ENCODE measurements around the gene BLM.

DNA sequence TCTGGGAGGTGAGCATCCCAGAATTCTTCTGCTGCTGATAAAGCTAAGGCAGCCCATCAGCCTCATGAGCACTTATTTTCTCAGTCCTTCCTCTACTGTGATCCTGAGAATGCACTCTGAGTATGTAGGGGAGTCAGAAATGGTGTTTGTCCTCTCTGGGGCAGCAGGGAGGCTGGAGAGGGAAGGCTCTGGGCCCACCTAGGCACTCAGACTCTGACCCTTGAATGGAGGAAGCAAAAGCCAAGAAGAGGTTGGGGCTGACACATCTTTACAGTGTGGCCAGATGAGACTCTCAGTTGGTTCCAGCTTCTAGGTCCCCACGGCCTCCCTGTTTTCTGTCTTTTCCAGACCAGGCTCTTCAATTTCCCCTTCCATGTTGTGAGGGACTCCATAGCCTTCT lies 36.1 kb upstream of the BLM start:
- TF ChIP-seq POLR2AphosphoS5 (IDR thresholded peaks at IDR 0.05; ENCODE audit: low read depth, low read length) (no peak), POLR2A (IDR thresholded peaks at IDR 0.05; ENCODE audit: low read depth, low read length) (no peak)

Measured in GM12892 (cell line).